ENCODE measurements around the gene ARAP3.

DNA sequence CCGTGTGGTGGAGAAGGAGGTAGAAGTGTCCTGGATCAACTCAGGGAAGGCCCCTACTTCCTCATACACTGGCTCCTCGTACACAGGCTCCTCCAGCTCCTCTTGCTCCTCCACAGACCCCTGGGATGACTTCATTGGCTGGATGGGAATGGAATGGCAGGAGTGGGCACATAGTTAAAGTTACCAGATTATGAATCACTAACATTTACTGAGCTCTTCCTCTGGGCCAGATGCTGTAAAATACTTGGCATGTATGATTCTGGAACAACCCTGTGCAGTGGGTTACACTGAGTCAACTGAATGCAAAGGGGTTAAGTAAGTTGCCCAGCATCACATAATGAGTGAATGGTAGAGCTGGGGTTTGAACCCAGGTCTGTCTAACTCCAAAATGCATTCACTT lies 27.7 kb downstream of the ARAP3 start:
- TF ChIP-seq, protein P1, sequence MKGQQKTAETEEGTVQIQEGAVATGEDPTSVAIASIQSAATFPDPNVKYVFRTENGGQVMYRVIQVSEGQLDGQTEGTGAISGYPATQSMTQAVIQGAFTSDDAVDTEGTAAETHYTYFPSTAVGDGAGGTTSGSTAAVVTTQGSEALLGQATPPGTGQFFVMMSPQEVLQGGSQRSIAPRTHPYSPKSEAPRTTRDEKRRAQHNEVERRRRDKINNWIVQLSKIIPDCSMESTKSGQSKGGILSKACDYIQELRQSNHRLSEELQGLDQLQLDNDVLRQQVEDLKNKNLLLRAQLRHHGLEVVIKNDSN (IDR thresholded peaks at IDR 0.05): no peak
- TF ChIP-seq RAD21 (IDR thresholded peaks at IDR 0.05; ENCODE audit: low read depth) (no peak), FOXM1 (IDR thresholded peaks at IDR 0.05; ENCODE audit: borderline replicate concordance, low read depth) (no peak), YY1 (IDR thresholded peaks at IDR 0.05; ENCODE audit: low read depth) (no peak), ZBTB7A (IDR thresholded peaks at IDR 0.05; ENCODE audit: low read depth) (no peak), MAX (IDR thresholded peaks at IDR 0.05) (no peak)
